PC-9 (cell line): ENCODE measurements around the gene BCL7B. TPM values are rescaled to one million over a fixed set of nuclear protein-coding genes. Genes with fewer than 3 reads are reported as not detected.

Source experiments
- BruUV-seq: library from RNA; stranded (reverse); fragments of 400-500 nt; replicated peaks from 2 replicates; lab custom pipeline; 2021; lab: Mats Ljungman, UMichigan
- CTCF ChIA-PET: fragments of 300-600 bp; sonication (Branson Sonifier 250); formaldehyde crosslinking; loops from one replicate; lab custom pipeline; 2022; ENCODE audit warnings: antibody characterized with exemption; lab: Charles Lee
- POLR2A ChIA-PET: fragments of 300-600 bp; sonication (Branson Sonifier 250); formaldehyde crosslinking; loops from one replicate; lab custom pipeline; 2022; ENCODE audit warnings: antibody characterized with exemption; ENCODE audit not compliant: unreplicated experiment; lab: Charles Lee
- DNase-seq, 2 experiments: peaks; one replicate each; pipeline versions ENCODE4 v3.0.0 to v3.0.0-alpha.2; 2015 to 2022; ENCODE audit warnings: mixed read lengths in 1 of 2
- H2AFZ ChIP-seq: fragments of 200-600 bp; sonication (generic); 2 replicates; pipeline ENCODE4 v1.8.1; 2017; ENCODE audit warnings: antibody characterized with exemption
- H3F3A ChIP-seq: fragments of 200-600 bp; sonication (generic); 2 replicates; pipeline ENCODE4 v1.8.1; 2017; ENCODE audit warnings: antibody characterized with exemption, mild to moderate bottlenecking, low read depth; ENCODE audit not compliant: insufficient read depth
- H3K27ac ChIP-seq: fragments of 200-600 bp; sonication (generic); 2 replicates; pipeline ENCODE4 v1.6.1; 2016; ENCODE audit warnings: mixed run types
- H3K27me3 ChIP-seq: fragments of 200-600 bp; sonication (generic); 2 replicates; pipeline ENCODE4 v1.6.1; 2016; ENCODE audit warnings: low read depth, mixed run types; ENCODE audit not compliant: insufficient read depth
- H3K36me3 ChIP-seq: fragments of 200-600 bp; sonication (generic); 2 replicates; pipeline ENCODE4 v1.6.1; 2016; ENCODE audit warnings: low read depth, mixed run types
- H3K4me1 ChIP-seq: fragments of 200-600 bp; sonication (generic); replicated peaks from 2 replicates; pipeline ENCODE4 v1.6.1; 2016; ENCODE audit warnings: mixed run types; ENCODE audit not compliant: insufficient read depth
- H3K4me2 ChIP-seq: fragments of 200-600 bp; sonication (generic); 2 replicates; pipeline ENCODE4 v1.6.1; 2017; ENCODE audit warnings: mixed run types
- H3K4me3 ChIP-seq: fragments of 200-600 bp; sonication (generic); 2 replicates; pipeline ENCODE4 v1.6.1; 2016; ENCODE audit warnings: mixed run types
- H3K79me2 ChIP-seq: fragments of 200-600 bp; sonication (generic); 2 replicates; pipeline ENCODE4 v1.6.1; 2017; ENCODE audit warnings: low read depth, mixed run types
- H3K9me2 ChIP-seq: fragments of 200-600 bp; sonication (generic); 2 replicates; pipeline ENCODE4 v1.8.1; 2017; ENCODE audit warnings: mild to moderate bottlenecking; ENCODE audit not compliant: insufficient read depth
- H3K9me3 ChIP-seq: fragments of 200-600 bp; sonication (generic); 2 replicates; pipeline ENCODE4 v1.8.1; 2016; ENCODE audit warnings: low read depth; ENCODE audit not compliant: insufficient read depth
- H4K20me1 ChIP-seq: fragments of 200-600 bp; sonication (generic); 2 replicates; pipeline ENCODE4 v1.8.1; 2017; ENCODE audit not compliant: insufficient read depth
- EZH2 ChIP-seq: fragments of 200-600 bp; sonication (generic); IDR thresholded peaks from 2 replicates; pipeline ENCODE4 v1.8.0; 2017; ENCODE audit warnings: antibody characterized with exemption, low read depth
- intact Hi-C: fragments of 100-400 bp; cut with micrococcal nuclease; formaldehyde crosslinking; loops from one replicate; pipeline ENCODE4 v1.10.0; 2022; ENCODE audit not compliant: unreplicated experiment
- total RNA-seq: library from RNA; stranded (reverse); gene quantifications from 2 replicates; pipeline ENCODE4 v1.2.3, GENCODE V29; 2021
- TF ChIP-seq, protein P1 (sequence below): fragments of 200-600 bp; sonication (generic); conservative IDR thresholded peaks from 2 replicates; pipeline ENCODE4 v1.6.1; 2017; ENCODE audit warnings: mixed run types, antibody characterized with exemption, mild to moderate bottlenecking, moderate library complexity

Gene BCL7B
- total RNA-seq, 1 experiment from 2014 or later: 70.4 TPM

DNA sequence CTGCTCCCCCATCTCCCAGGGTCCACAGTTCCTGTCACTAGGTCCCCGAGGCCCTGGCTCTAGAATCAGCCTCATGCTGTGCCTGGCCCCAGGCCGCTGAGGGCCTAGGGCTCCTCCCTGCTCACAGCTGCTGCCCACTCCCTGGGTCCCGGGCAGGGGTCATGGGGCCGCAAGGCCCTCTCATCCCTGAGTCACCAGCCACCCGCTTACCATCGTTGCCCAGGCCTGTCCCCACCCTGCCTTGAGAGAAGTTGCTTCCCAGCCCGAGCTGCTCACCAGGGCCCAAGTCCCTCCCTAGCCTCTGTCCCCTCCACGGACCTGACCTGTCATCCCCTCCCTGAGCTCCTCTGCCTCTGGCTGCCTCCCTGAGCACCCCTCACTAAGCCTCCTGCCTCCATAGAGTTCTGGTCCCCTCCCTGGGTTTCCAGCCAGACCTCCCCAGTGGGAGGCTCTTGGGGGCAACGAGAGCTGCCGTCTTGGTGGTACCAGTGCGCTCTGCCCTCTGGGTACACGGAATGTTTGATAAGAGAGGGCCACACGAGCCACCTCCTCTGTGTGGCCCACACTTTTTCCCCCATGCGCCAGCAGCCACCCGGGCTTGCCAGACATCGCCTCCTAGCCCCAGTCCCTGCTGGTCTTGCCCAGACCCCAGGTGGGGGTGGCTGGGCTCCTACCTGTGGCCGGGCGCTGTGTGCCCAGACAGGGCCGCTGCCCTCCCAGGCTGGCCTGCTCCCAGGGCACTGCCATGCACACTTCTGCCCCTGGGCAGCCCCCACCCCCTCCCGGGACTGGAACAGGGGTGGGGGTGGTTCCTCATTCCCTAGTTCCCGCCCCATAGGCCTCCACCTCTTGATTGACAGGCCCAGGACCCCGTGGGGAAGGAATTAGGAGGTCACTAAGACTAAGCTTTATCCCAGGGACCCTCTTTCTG, 45.5 kb upstream of the BCL7B start:
- no peaks in the 10 kb centered on the region for H3K27me3 ChIP-seq
- H3K4me2 ChIP-seq: peak overlapping the region; percentile 36
- TF ChIP-seq, protein P1, sequence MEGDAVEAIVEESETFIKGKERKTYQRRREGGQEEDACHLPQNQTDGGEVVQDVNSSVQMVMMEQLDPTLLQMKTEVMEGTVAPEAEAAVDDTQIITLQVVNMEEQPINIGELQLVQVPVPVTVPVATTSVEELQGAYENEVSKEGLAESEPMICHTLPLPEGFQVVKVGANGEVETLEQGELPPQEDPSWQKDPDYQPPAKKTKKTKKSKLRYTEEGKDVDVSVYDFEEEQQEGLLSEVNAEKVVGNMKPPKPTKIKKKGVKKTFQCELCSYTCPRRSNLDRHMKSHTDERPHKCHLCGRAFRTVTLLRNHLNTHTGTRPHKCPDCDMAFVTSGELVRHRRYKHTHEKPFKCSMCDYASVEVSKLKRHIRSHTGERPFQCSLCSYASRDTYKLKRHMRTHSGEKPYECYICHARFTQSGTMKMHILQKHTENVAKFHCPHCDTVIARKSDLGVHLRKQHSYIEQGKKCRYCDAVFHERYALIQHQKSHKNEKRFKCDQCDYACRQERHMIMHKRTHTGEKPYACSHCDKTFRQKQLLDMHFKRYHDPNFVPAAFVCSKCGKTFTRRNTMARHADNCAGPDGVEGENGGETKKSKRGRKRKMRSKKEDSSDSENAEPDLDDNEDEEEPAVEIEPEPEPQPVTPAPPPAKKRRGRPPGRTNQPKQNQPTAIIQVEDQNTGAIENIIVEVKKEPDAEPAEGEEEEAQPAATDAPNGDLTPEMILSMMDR: no peak
- no peak for TF ChIP-seq EZH2
- no peaks in the 10 kb centered on the region for H3K36me3 ChIP-seq
- H4K20me1 ChIP-seq: no peaks in the 10 kb centered on the region
- peak in 1 of 2 experiments; percentile 55 for DNase-seq
- intact Hi-C loops: no loop called here
- H3K27ac ChIP-seq: no peak overlapping the region
- H3F3A ChIP-seq: peaks cover 8% of the 10 kb centered on the region; the same call in 1 of the 2 replicates
- H3K9me3 ChIP-seq: no peaks in the 10 kb centered on the region
- CTCF ChIA-PET: interaction anchor here (0.5 kb wide), 3 partner anchors 11 to 1529 kb away, joined by 3 to 4 read pairs (median 4); no protein-coding TSS in a partner anchor
- no peaks in the 10 kb centered on the region for H3K9me2 ChIP-seq
- H3K4me3 ChIP-seq: no peak overlapping the region
- no peaks in the 10 kb centered on the region for H3K79me2 ChIP-seq
- no peak overlapping the region for H2AFZ ChIP-seq
- POLR2A ChIA-PET: no interaction called here
- H3K4me1 ChIP-seq: peaks cover 13% of the 10 kb centered on the region
- BruUV-seq: no TSS peak

DNA sequence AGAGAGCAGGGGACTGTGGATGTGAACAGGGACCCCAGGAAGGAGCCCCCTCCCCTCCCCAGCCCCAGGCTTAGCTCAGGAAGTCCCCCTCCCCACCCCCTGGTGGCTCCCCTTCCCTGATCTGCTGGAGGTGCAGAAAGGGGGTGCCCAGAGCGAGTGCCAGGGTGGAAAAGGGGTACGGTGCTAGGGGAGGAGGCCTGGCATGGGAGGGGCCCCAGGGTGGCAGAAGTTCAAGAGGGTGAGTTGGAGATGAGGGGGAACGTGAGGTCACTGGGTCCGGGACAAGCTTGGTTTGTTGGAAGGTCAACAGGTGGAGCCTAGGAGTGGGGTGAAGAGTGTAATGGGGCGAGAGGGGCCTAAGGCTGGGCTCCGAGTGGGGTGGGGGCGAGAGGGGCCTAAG, 42.4 kb upstream of the BCL7B start:
- peaks cover 13% of the 10 kb centered on the region for H3K4me1 ChIP-seq
- peaks cover 2% of the 10 kb centered on the region; the same call in 1 of the 2 replicates for H3F3A ChIP-seq
- POLR2A ChIA-PET: no interaction called here

DNA sequence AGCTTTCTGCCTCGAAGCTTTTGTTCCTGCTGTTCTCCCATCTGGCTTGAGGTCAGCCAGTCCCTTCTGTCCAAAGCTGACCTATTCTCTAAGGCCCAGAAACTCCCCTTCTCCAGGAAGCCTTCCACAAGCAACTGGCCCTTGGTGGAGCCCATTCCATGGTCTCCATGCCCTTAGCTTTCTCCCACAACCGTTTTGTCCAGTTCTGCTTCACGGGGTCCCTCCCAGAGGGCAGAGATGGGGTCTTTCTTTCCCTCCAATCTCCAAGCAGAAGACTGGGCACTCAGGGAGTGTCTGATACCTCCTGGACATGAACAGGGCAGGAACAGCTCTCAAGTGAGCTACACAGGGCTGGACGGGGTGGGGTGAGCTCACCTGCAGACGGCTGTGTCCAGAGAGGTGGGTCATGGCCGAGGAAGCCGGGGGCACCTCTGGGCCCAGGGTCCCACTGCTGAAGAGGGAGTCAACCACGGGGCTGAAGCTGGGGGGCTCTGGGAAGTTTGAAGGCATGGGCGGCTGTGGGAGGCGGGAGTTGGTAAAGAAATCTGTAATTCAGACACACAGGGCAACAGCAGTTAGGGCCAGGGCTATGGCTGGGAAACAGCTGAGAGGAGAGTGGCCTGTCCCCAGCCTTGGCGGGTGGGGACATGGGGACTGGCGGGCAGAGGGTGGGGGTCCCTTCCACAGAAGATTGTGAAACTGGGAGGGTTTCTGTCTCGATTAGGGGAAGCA, 41.8 kb upstream of the BCL7B start:
- no TSS peak for BruUV-seq
- peaks cover 13% of the 10 kb centered on the region for H3K4me1 ChIP-seq
- H3F3A ChIP-seq: no peaks in the 10 kb centered on the region
- no peak overlapping the region for H2AFZ ChIP-seq
- POLR2A ChIA-PET: no interaction called here
- CTCF ChIA-PET: no interaction called here
- no peak overlapping the region for H3K4me3 ChIP-seq
- H3K9me2 ChIP-seq: no peaks in the 10 kb centered on the region
- H3K27me3 ChIP-seq: no peaks in the 10 kb centered on the region
- no peaks in the 10 kb centered on the region for H3K9me3 ChIP-seq
- TF ChIP-seq EZH2: no peak
- TF ChIP-seq, protein P1: no peak
- H3K79me2 ChIP-seq: no peaks in the 10 kb centered on the region
- no peak for DNase-seq
- no peak overlapping the region for H3K4me2 ChIP-seq
- no peaks in the 10 kb centered on the region for H4K20me1 ChIP-seq
- H3K36me3 ChIP-seq: no peaks in the 10 kb centered on the region
- intact Hi-C loops: no loop called here
- H3K27ac ChIP-seq: no peak overlapping the region

More for the DNA sequence above, 42.4 kb upstream of the BCL7B start:
- no TSS peak for BruUV-seq
- H2AFZ ChIP-seq: no peak overlapping the region
- H3K4me2 ChIP-seq: no peak overlapping the region
- CTCF ChIA-PET: no interaction called here
- no peaks in the 10 kb centered on the region for H3K36me3 ChIP-seq
- H3K4me3 ChIP-seq: no peak overlapping the region
- intact Hi-C loops: no loop called here
- H3K27me3 ChIP-seq: no peaks in the 10 kb centered on the region
- no peaks in the 10 kb centered on the region for H3K9me2 ChIP-seq
- no peak for DNase-seq
- no peaks in the 10 kb centered on the region for H4K20me1 ChIP-seq
- H3K27ac ChIP-seq: no peak overlapping the region
- no peaks in the 10 kb centered on the region for H3K9me3 ChIP-seq
- no peaks in the 10 kb centered on the region for H3K79me2 ChIP-seq
- TF ChIP-seq, protein P1: no peak
- no peak for TF ChIP-seq EZH2
